Tibial nerve (tissue), 4 donors: ENCODE measurements around the gene SUSD4.

Source experiments
- EP300 ChIP-seq, 2 donors: sonication (generic); formaldehyde crosslinking; IDR thresholded peaks; one replicate each; pipeline ENCODE4 v1.6.1; 2017; ENCODE audit warnings: antibody characterized with exemption in 2 of 2, mild to moderate bottlenecking in 1 of 2
- POLR2A ChIP-seq, 2 donors: fragments of 450-650 bp; IDR thresholded peaks; one replicate each; pipeline ENCODE4 v1.6.1; 2017; ENCODE audit warnings: antibody characterized with exemption in 2 of 2, mild to moderate bottlenecking in 2 of 2, moderate library complexity in 2 of 2
- TF ChIP-seq, protein P1 (sequence below), 5 experiments: fragments of 200-600 bp in 3 of 5; fragments of 450-650 bp in 2 of 5; sonication (generic) in 3 of 5; IDR thresholded peaks; one replicate each; pipeline ENCODE4 v1.5.1; 2016 to 2019; ENCODE audit warnings: antibody characterized with exemption in 5 of 5, mild to moderate bottlenecking in 3 of 5, moderate library complexity in 2 of 5

GRCh38 chr1:223217781-223218180 lies 146.2 kb downstream of the SUSD4 start:
- TF ChIP-seq, protein P1, sequence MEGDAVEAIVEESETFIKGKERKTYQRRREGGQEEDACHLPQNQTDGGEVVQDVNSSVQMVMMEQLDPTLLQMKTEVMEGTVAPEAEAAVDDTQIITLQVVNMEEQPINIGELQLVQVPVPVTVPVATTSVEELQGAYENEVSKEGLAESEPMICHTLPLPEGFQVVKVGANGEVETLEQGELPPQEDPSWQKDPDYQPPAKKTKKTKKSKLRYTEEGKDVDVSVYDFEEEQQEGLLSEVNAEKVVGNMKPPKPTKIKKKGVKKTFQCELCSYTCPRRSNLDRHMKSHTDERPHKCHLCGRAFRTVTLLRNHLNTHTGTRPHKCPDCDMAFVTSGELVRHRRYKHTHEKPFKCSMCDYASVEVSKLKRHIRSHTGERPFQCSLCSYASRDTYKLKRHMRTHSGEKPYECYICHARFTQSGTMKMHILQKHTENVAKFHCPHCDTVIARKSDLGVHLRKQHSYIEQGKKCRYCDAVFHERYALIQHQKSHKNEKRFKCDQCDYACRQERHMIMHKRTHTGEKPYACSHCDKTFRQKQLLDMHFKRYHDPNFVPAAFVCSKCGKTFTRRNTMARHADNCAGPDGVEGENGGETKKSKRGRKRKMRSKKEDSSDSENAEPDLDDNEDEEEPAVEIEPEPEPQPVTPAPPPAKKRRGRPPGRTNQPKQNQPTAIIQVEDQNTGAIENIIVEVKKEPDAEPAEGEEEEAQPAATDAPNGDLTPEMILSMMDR (IDR thresholded peaks at IDR 0.05) = no peak
- TF ChIP-seq POLR2A (IDR thresholded peaks at IDR 0.05) (no peak), EP300 (IDR thresholded peaks at IDR 0.05) (no peak)
